H9 (cell line): ENCODE measurements around the gene SMG7. TPM values are rescaled to one million over a fixed set of nuclear protein-coding genes. Genes with fewer than 3 reads are reported as not detected.
A peak's percentile ranks its signal among the peaks of the same experiment; 100 is the strongest.

ENCODE experiments used
- DNase-seq: peaks from one replicate; pipeline ENCODE4 v3.0.0-alpha.2; 2017
- H2AFZ ChIP-seq: one replicate; pipeline ENCODE4 v1.6.1; 2013; ENCODE audit warnings: mild to moderate bottlenecking, low read length, control low read depth, moderate library complexity
- H2AK5ac ChIP-seq: 2 replicates; pipeline ENCODE4 v1.6.1; 2013; ENCODE audit warnings: low read length, control low read depth, mixed read lengths; ENCODE audit not compliant: insufficient read length
- H2BK120ac ChIP-seq: one replicate; pipeline ENCODE4 v1.6.1; 2013; ENCODE audit warnings: low read depth, mild to moderate bottlenecking, low read length, control low read depth, inconsistent platforms; ENCODE audit not compliant: poor library complexity, severe bottlenecking
- H2BK12ac ChIP-seq: 2 replicates; pipeline ENCODE4 v1.6.1; 2013; ENCODE audit warnings: low read length, control low read depth, mixed read lengths, low read depth; ENCODE audit not compliant: insufficient read length
- H2BK15ac ChIP-seq: 2 replicates; pipeline ENCODE4 v1.6.1; 2013; ENCODE audit warnings: low read depth, low read length, control low read depth
- H2BK20ac ChIP-seq: one replicate; pipeline ENCODE4 v1.6.1; 2013; ENCODE audit warnings: low read depth, mild to moderate bottlenecking, low read length, control low read depth, inconsistent platforms; ENCODE audit not compliant: poor library complexity, severe bottlenecking
- H2BK5ac ChIP-seq: 2 replicates; pipeline ENCODE4 v1.6.1; 2013; ENCODE audit warnings: low read length, control low read depth, mixed read lengths; ENCODE audit not compliant: insufficient read length
- H3K14ac ChIP-seq: 2 replicates; pipeline ENCODE4 v1.6.1; 2013; ENCODE audit warnings: low read length, control low read depth; ENCODE audit not compliant: insufficient read depth
- H3K18ac ChIP-seq: 2 replicates; pipeline ENCODE4 v1.6.1; 2013; ENCODE audit warnings: low read depth, mild to moderate bottlenecking, mixed read lengths, low read length, control low read depth; ENCODE audit not compliant: insufficient read length
- H3K23ac ChIP-seq: 2 replicates; pipeline ENCODE4 v1.6.1; 2013; ENCODE audit warnings: low read length, control low read depth, mixed read lengths, low read depth; ENCODE audit not compliant: insufficient read length
- H3K23me2 ChIP-seq: 2 replicates; pipeline ENCODE4 v1.6.1; 2013; ENCODE audit warnings: low read depth, mild to moderate bottlenecking, mixed read lengths, low read length, control low read depth; ENCODE audit not compliant: insufficient read length, poor library complexity, severe bottlenecking
- H3K27ac ChIP-seq: 2 replicates; pipeline ENCODE4 v1.5.1; 2013; ENCODE audit warnings: low read length, control low read depth, mixed read lengths, low read depth; ENCODE audit not compliant: insufficient read length
- H3K27me3 ChIP-seq: 2 replicates; pipeline ENCODE4 v1.6.1; 2013; ENCODE audit warnings: low read length, control low read depth, inconsistent platforms; ENCODE audit not compliant: insufficient read depth
- H3K4ac ChIP-seq: 2 replicates; pipeline ENCODE4 v1.6.1; 2013; ENCODE audit warnings: low read depth, mild to moderate bottlenecking, control low read depth, inconsistent platforms, low read length, moderate library complexity
- H3K4me1 ChIP-seq: 2 replicates; pipeline ENCODE4 v1.6.1; 2013; ENCODE audit warnings: low read length, control low read depth, inconsistent platforms; ENCODE audit not compliant: insufficient read depth
- H3K4me2 ChIP-seq: 2 replicates; pipeline ENCODE4 v1.6.1; 2013; ENCODE audit warnings: low read length, control low read depth, mixed read lengths; ENCODE audit not compliant: insufficient read length, insufficient read depth
- H3K56ac ChIP-seq: 2 replicates; pipeline ENCODE4 v1.6.1; 2013; ENCODE audit warnings: low read depth, mild to moderate bottlenecking, mixed read lengths, low read length, control low read depth; ENCODE audit not compliant: insufficient read length
- H3K79me1 ChIP-seq: 2 replicates; pipeline ENCODE4 v1.6.1; 2013; ENCODE audit warnings: low read depth, mild to moderate bottlenecking, moderate library complexity, low read length, control low read depth, inconsistent platforms; ENCODE audit not compliant: insufficient read depth, poor library complexity, severe bottlenecking
- H3K79me2 ChIP-seq: 2 replicates; pipeline ENCODE4 v1.6.1; 2013; ENCODE audit warnings: low read length, control low read depth, inconsistent platforms; ENCODE audit not compliant: insufficient read depth
- H3K9ac ChIP-seq: 2 replicates; pipeline ENCODE4 v1.6.1; 2013; ENCODE audit warnings: low read length, control low read depth, mixed read lengths; ENCODE audit not compliant: insufficient read length; ENCODE audit errors: extremely low read depth
- H3K9me3 ChIP-seq: one replicate; pipeline ENCODE4 v1.6.1; 2013; ENCODE audit warnings: low read depth, low read length, inconsistent platforms; ENCODE audit not compliant: control insufficient read depth
- H3T11ph ChIP-seq: one replicate; pipeline ENCODE4 v1.6.1; 2013; ENCODE audit warnings: mild to moderate bottlenecking, low read length, control low read depth, inconsistent platforms
- H4K20me1 ChIP-seq: one replicate; pipeline ENCODE4 v1.6.1; 2013; ENCODE audit not compliant: control insufficient read depth, insufficient read length, insufficient read depth
- H4K5ac ChIP-seq: 2 replicates; pipeline ENCODE4 v1.6.1; 2013; ENCODE audit warnings: low read depth, mild to moderate bottlenecking, mixed read lengths, low read length, control low read depth; ENCODE audit not compliant: insufficient read length
- H4K8ac ChIP-seq: replicated peaks from 2 replicates; pipeline ENCODE4 v1.6.1; 2013; ENCODE audit warnings: low read length, control low read depth, mixed read lengths, low read depth; ENCODE audit not compliant: insufficient read length
- H4K91ac ChIP-seq: 2 replicates; pipeline ENCODE4 v1.6.1; 2013; ENCODE audit warnings: low read depth, mild to moderate bottlenecking, moderate library complexity, mixed read lengths, low read length, control low read depth; ENCODE audit not compliant: insufficient read length
- H3K27ac Mint-ChIP-seq, 3 experiments: 2 replicates in 2 of 3; 3 replicates in 1 of 3; pipeline ENCODE4 v1.8.0; 2020 to 2021; ENCODE audit warnings: mixed read lengths in 3 of 3, mild to moderate bottlenecking in 1 of 3, moderate library complexity in 1 of 3
- H3K27me3 Mint-ChIP-seq: 2 replicates; pipeline ENCODE4 v1.8.0; 2021; ENCODE audit warnings: low read depth, mild to moderate bottlenecking, moderate library complexity, mixed read lengths
- H3K36me3 Mint-ChIP-seq, 3 experiments: 2 replicates in 2 of 3; 3 replicates in 1 of 3; pipeline ENCODE4 v1.8.0; 2020 to 2021; ENCODE audit warnings: low read depth in 3 of 3, mixed read lengths in 3 of 3; ENCODE audit not compliant: insufficient read depth in 1 of 3
- H3K4me1 Mint-ChIP-seq, 2 experiments: 2 replicates each; pipeline ENCODE4 v1.8.0; 2020; ENCODE audit warnings: mixed read lengths in 2 of 2
- H3K4me3 Mint-ChIP-seq, 2 experiments: 2 replicates in 1 of 2; 3 replicates in 1 of 2; pipeline ENCODE4 v1.8.0; 2020 to 2021; ENCODE audit warnings: mild to moderate bottlenecking in 2 of 2, mixed read lengths in 2 of 2, moderate library complexity in 1 of 2
- H3K9me3 Mint-ChIP-seq, 2 experiments: 2 replicates in 1 of 2; 3 replicates in 1 of 2; pipeline ENCODE4 v1.8.0; 2020; ENCODE audit warnings: mild to moderate bottlenecking in 2 of 2, mixed read lengths in 2 of 2, moderate library complexity in 1 of 2
- CTCF ChIP-seq: fragments of 200-600 bp; sonication (generic); conservative IDR thresholded peaks from 3 replicates; pipeline ENCODE4 v1.8.0; 2021; ENCODE audit warnings: antibody characterized with exemption, mild to moderate bottlenecking
- WGBS: extraction: QIAGEN DNeasy Blood & Tissue Kit; methylation state at CpG from one replicate; pipeline ENCODE4 v1.1.7; 2013; ENCODE audit warnings: missing lambda C conversion rate, low lambda C conversion rate, mixed read lengths; ENCODE audit not compliant: insufficient read length; ENCODE audit errors: extremely low coverage; 5-methylcytosine and 5-hydroxymethylcytosine counted together
- total RNA-seq: library from RNA; stranded (reverse); gene quantifications from 2 replicates; pipeline ENCODE4 v1.2.1, GENCODE V29; 2021

SMG7 gene
- total RNA-seq, 1 experiment from 2014 or later = 77.0 TPM

- H3K27ac Mint-ChIP-seq = peak overlapping the region; percentile 46 to 92 (median 77); a peak in 4 of 7 replicates
- peaks cover 30 to 36% of the 10 kb centered on the region in 2 experiments for H3K4me1 Mint-ChIP-seq
- TF ChIP-seq CTCF = no peak
Observed at GRCh38 chr1:183544598-183545297, 72.4 kb downstream of the SMG7 start.

More at GRCh38 chr1:183544598-183545297, 72.4 kb downstream of the SMG7 start:
- H3K23ac ChIP-seq = no peak overlapping the region
- H3K27me3 ChIP-seq = no peaks in the 10 kb centered on the region
- no peak overlapping the region for H3K9ac ChIP-seq
- H3K4me1 ChIP-seq = peaks cover 2% of the 10 kb centered on the region; the same call in 1 of the 2 replicates
- H4K5ac ChIP-seq = no peak overlapping the region
- no peak overlapping the region for H3K4me3 Mint-ChIP-seq
- no peaks in the 10 kb centered on the region for H3K79me1 ChIP-seq
- no peak overlapping the region for H2BK15ac ChIP-seq
- H3K27me3 Mint-ChIP-seq = no peaks in the 10 kb centered on the region
- no peak overlapping the region for H2BK12ac ChIP-seq
- H3K4ac ChIP-seq = no peak overlapping the region
- no peak overlapping the region for H2BK120ac ChIP-seq
- WGBS = no CpG with 5 or more reads among the region's 5 CpGs
- H3K9me3 Mint-ChIP-seq = no peaks in the 10 kb centered on the region
- no peak overlapping the region for H4K91ac ChIP-seq
- H3T11ph ChIP-seq = no peak overlapping the region
- H2AK5ac ChIP-seq = no peak overlapping the region
- no peak overlapping the region for H3K18ac ChIP-seq
- no peak overlapping the region for H2BK20ac ChIP-seq
- peaks cover 28 to 77% (median 60%) of the 10 kb centered on the region in 3 experiments; a peak in 6 of 7 replicates for H3K36me3 Mint-ChIP-seq
- H3K9me3 ChIP-seq = no peaks in the 10 kb centered on the region
- H4K20me1 ChIP-seq = no peaks in the 10 kb centered on the region
- H4K8ac ChIP-seq = no peak overlapping the region
- no peak overlapping the region for H3K56ac ChIP-seq
- no peak overlapping the region for H3K14ac ChIP-seq
- no peak overlapping the region for H2BK5ac ChIP-seq
- no peak overlapping the region for H3K4me2 ChIP-seq
- no peak overlapping the region for H2AFZ ChIP-seq
- H3K23me2 ChIP-seq = no peaks in the 10 kb centered on the region
- H3K79me2 ChIP-seq = no peaks in the 10 kb centered on the region
- no peak for DNase-seq
- no peak overlapping the region for H3K27ac ChIP-seq
